HCT116 (cell line): ENCODE data around the gene INCENP. TPM values are rescaled to one million over a fixed set of nuclear protein-coding genes. Genes with fewer than 3 reads are reported as not detected.

Experiments
- ATAC-seq: fragments of 200-7000 bp; cut with Tn5 transposase; 2 replicates; pipeline ENCODE4 v1.9.1; 2020; ENCODE audit warnings: mild to moderate bottlenecking, moderate library complexity
- BruUV-seq: library from RNA; stranded (reverse); fragments of 400-500 nt; replicated peaks from 2 replicates; lab custom pipeline; 2021; lab: Mats Ljungman, UMichigan
- CTCF ChIA-PET: fragments of 300-600 bp; sonication (Branson Sonifier 250); formaldehyde crosslinking; loops from one replicate; lab custom pipeline; 2021; ENCODE audit warnings: antibody characterized with exemption; lab: Charles Lee
- POLR2A ChIA-PET: fragments of 300-600, 350-600 bp; sonication (Branson Sonifier 250); formaldehyde crosslinking; loops from one replicate; lab custom pipeline; 2021; ENCODE audit warnings: antibody characterized with exemption; lab: Charles Lee
- RAD21 ChIA-PET, 2 experiments: fragments of 300-600 bp; sonication (Branson Sonifier 250); formaldehyde crosslinking; loops; one replicate each; lab custom pipeline; 2023; ENCODE audit warnings: low total read pairs in 2 of 2; ENCODE audit not compliant: uncharacterized antibody in 2 of 2, unreplicated experiment in 2 of 2, low non-redundant PET in 1 of 2; lab: Charles Lee
- DNase-seq: peaks from one replicate; pipeline ENCODE4 v3.0.0-alpha.2; 2010; ENCODE audit warnings: low read depth, low spot score
- H2AFZ ChIP-seq: fragments of 200-600 bp; shearing (Covaris generic), sonication (generic); 2 replicates; pipeline ENCODE4 v1.6.1; 2017; ENCODE audit warnings: low read depth, mixed run types, mixed read lengths, antibody characterized with exemption, low read length; ENCODE audit not compliant: poor library complexity, severe bottlenecking
- H3K27ac ChIP-seq: 2 replicates; pipeline ENCODE4 v1.5.1; 2012; ENCODE audit warnings: low read depth, low read length
- H3K27me3 ChIP-seq: fragments of 200-600 bp; sonication (generic); 2 replicates; pipeline ENCODE4 v1.6.1; 2016; ENCODE audit warnings: mixed run types, low read length, mixed read lengths; ENCODE audit not compliant: insufficient read depth
- H3K36me3 ChIP-seq, 2 experiments: fragments of 200-500 bp in 1 of 2; fragments of 200-600 bp in 1 of 2; sonication (Bioruptor generic) in 1 of 2; sonication (generic) in 1 of 2; 2 replicates each; pipeline versions ENCODE4 v1.5.1 to v1.6.1; 2014 to 2016; ENCODE audit warnings: low read length in 2 of 2, inconsistent platforms in 1 of 2, mixed read lengths in 1 of 2, mixed run types in 1 of 2; ENCODE audit not compliant: insufficient read depth in 2 of 2, control insufficient read depth in 1 of 2
- H3K4me1 ChIP-seq, 2 experiments: fragments of 200-600 bp in 1 of 2; sonication (generic) in 1 of 2; 2 replicates each; pipeline versions ENCODE4 v1.5.1 to v1.6.1; 2012 to 2017; ENCODE audit warnings: low read length in 2 of 2, inconsistent platforms in 1 of 2, mild to moderate bottlenecking in 1 of 2, mixed read lengths in 1 of 2, mixed run types in 1 of 2, moderate library complexity in 1 of 2; ENCODE audit not compliant: insufficient read depth in 2 of 2, control insufficient read depth in 1 of 2
- H3K4me2 ChIP-seq: fragments of 200-600 bp; sonication (generic); 2 replicates; pipeline ENCODE4 v1.6.1; 2017; ENCODE audit warnings: mixed run types, low read length, mixed read lengths
- H3K4me3 ChIP-seq, 2 experiments: fragments of 200-600 bp in 1 of 2; sonication (generic) in 1 of 2; replicated peaks in 1 of 2; 2 replicates each; pipeline ENCODE4 v1.5.1; 2011 to 2016; ENCODE audit warnings: low read length in 2 of 2, control low read depth in 1 of 2, low read depth in 1 of 2, mild to moderate bottlenecking in 1 of 2, mixed read lengths in 1 of 2, mixed run types in 1 of 2
- H3K79me2 ChIP-seq: fragments of 200-600 bp; sonication (generic); 2 replicates; pipeline ENCODE4 v1.6.1; 2017; ENCODE audit warnings: mild to moderate bottlenecking, mixed run types, low read length, moderate library complexity, mixed read lengths; ENCODE audit not compliant: insufficient read depth
- H3K9ac ChIP-seq: fragments of 200-600 bp; sonication (generic); 2 replicates; pipeline ENCODE4 v1.6.1; 2016; ENCODE audit warnings: low read length, mixed read lengths
- H3K9me2 ChIP-seq: fragments of 200-600 bp; sonication (generic), shearing (Covaris generic); 2 replicates; pipeline ENCODE4 v1.6.1; 2017; ENCODE audit warnings: mixed run types, mild to moderate bottlenecking, moderate library complexity; ENCODE audit not compliant: insufficient read depth
- H3K9me3 ChIP-seq, 2 experiments: fragments of 200-500 bp in 1 of 2; fragments of 200-600 bp in 1 of 2; sonication (Bioruptor generic) in 1 of 2; sonication (generic) in 1 of 2; 2 replicates each; pipeline ENCODE4 v1.6.1; 2014 to 2017; ENCODE audit warnings: low read length in 2 of 2, mixed read lengths in 2 of 2, inconsistent platforms in 1 of 2, low read depth in 1 of 2, mild to moderate bottlenecking in 1 of 2, mixed run types in 1 of 2, moderate library complexity in 1 of 2; ENCODE audit not compliant: control insufficient read depth in 1 of 2, insufficient read depth in 1 of 2
- H4K20me1 ChIP-seq: fragments of 200-600 bp; sonication (generic), shearing (Covaris generic); 2 replicates; pipeline ENCODE4 v1.6.1; 2017; ENCODE audit warnings: mixed run types, mild to moderate bottlenecking, moderate library complexity; ENCODE audit not compliant: insufficient read depth
- ATF3 ChIP-seq: IDR thresholded peaks from 2 replicates; pipeline ENCODE4 v1.6.1; 2012
- CBX3 ChIP-seq: IDR thresholded peaks from 2 replicates; pipeline ENCODE4 v1.6.1; 2012; ENCODE audit warnings: low read depth
- CTCF ChIP-seq, 3 experiments: fragments of 200-600 bp in 1 of 3; sonication (generic) in 1 of 3; IDR thresholded peaks in 2 of 3; conservative IDR thresholded peaks in 1 of 3; 2 replicates each; pipeline ENCODE4 v1.5.1; 2012 to 2017; ENCODE audit warnings: low read depth in 2 of 3, low read length in 2 of 3, antibody characterized with exemption in 1 of 3, borderline replicate concordance in 1 of 3, control low read depth in 1 of 3, mild to moderate bottlenecking in 1 of 3, mixed read lengths in 1 of 3, mixed run types in 1 of 3, moderate library complexity in 1 of 3; ENCODE audit not compliant: insufficient read depth in 1 of 3
- ELF1 ChIP-seq: IDR thresholded peaks from 2 replicates; pipeline ENCODE4 v1.6.1; 2012; ENCODE audit warnings: low read depth, borderline replicate concordance
- EZH2 ChIP-seq: fragments of 200-600 bp; sonication (generic); IDR thresholded peaks from 2 replicates; pipeline ENCODE4 v1.6.1; 2017; ENCODE audit warnings: antibody characterized with exemption, mixed run types
- EZH2phosphoT487 ChIP-seq: fragments of 200-600 bp; IDR thresholded peaks from 2 replicates; pipeline ENCODE4 v1.6.1; 2018; ENCODE audit warnings: antibody characterized with exemption, borderline replicate concordance
- FOSL1 ChIP-seq: IDR thresholded peaks from 2 replicates; pipeline ENCODE4 v1.6.1; 2012; ENCODE audit warnings: low read depth
- JUND ChIP-seq: IDR thresholded peaks from 2 replicates; pipeline ENCODE4 v1.6.1; 2012
- MAX ChIP-seq: IDR thresholded peaks from 2 replicates; pipeline ENCODE4 v1.6.1; 2012
- POLR2A ChIP-seq: IDR thresholded peaks from 2 replicates; pipeline ENCODE4 v1.7.0; 2011; ENCODE audit warnings: borderline replicate concordance; ENCODE audit not compliant: insufficient read depth, insufficient read length; ENCODE audit errors: extremely low read depth
- POLR2AphosphoS5 ChIP-seq: IDR thresholded peaks from 2 replicates; pipeline ENCODE4 v1.6.1; 2011; ENCODE audit warnings: mild to moderate bottlenecking, low read depth, low read length, moderate library complexity
- RAD21 ChIP-seq: IDR thresholded peaks from 2 replicates; pipeline ENCODE4 v1.6.1; 2012; ENCODE audit warnings: low read depth, mild to moderate bottlenecking
- REST ChIP-seq: IDR thresholded peaks from 2 replicates; pipeline ENCODE4 v1.6.1; 2012; ENCODE audit warnings: low read depth
- SIN3A ChIP-seq: IDR thresholded peaks from 2 replicates; pipeline ENCODE4 v1.6.1; 2012; ENCODE audit warnings: low read depth
- SP1 ChIP-seq: IDR thresholded peaks from 2 replicates; pipeline ENCODE4 v1.6.1; 2012; ENCODE audit warnings: low read depth
- SRF ChIP-seq: IDR thresholded peaks from 2 replicates; pipeline ENCODE4 v1.6.1; 2012; ENCODE audit warnings: low read depth
- TCF7L2 ChIP-seq: IDR thresholded peaks from 2 replicates; pipeline ENCODE4 v1.7.0; 2011; ENCODE audit warnings: borderline replicate concordance, inconsistent platforms; ENCODE audit not compliant: insufficient read depth, insufficient read length; ENCODE audit errors: extremely low read depth
- ZBTB33 ChIP-seq: IDR thresholded peaks from 2 replicates; pipeline ENCODE4 v1.6.1; 2011; ENCODE audit warnings: mild to moderate bottlenecking, low read length, moderate library complexity; ENCODE audit not compliant: insufficient replicate concordance; ENCODE audit errors: extremely low read depth
- ZFX ChIP-seq: fragments of 450-650 bp; IDR thresholded peaks from 2 replicates; pipeline ENCODE4 v1.6.1; 2017
- ZNF274 ChIP-seq: fragments of 200-500 bp; sonication (Bioruptor generic); IDR thresholded peaks from 2 replicates; pipeline ENCODE4 v1.6.1; 2014; ENCODE audit warnings: mild to moderate bottlenecking, low read depth, low read length, inconsistent platforms
- intact Hi-C: fragments of 100-400 bp; cut with micrococcal nuclease; formaldehyde crosslinking; loops from 2 replicates; pipeline ENCODE4 v1.10.0; 2022
- total RNA-seq: library from RNA; stranded (reverse); gene quantifications from one replicate; pipeline ENCODE4 v1.2.1, GENCODE V29; 2021; ENCODE audit not compliant: unreplicated experiment

Gene INCENP
- total RNA-seq, 1 experiment from 2014 or later, result 118 TPM

- RAD21 ChIA-PET, result no interaction called here
- Histone ChIP-seq H3K9ac (no peak overlapping the region), H3K27me3 (no peaks in the 10 kb centered on the region), H3K4me3 (no peak overlapping the region), H3K9me2 (no peaks in the 10 kb centered on the region), H3K79me2 (peaks cover 100% of the 10 kb centered on the region), H2AFZ (no peak overlapping the region), H3K9me3 (no peaks in the 10 kb centered on the region), H4K20me1 (no peaks in the 10 kb centered on the region), H3K4me1 (peaks cover 9 to 12% of the 10 kb centered on the region in 2 experiments), H3K4me2 (no peak overlapping the region), H3K36me3 (peaks cover 21 to 45% of the 10 kb centered on the region in 2 experiments; a peak in 3 of 4 replicates), H3K27ac (no peak overlapping the region)
- ATAC-seq (no peak), DNase-seq (no peak)
- intact Hi-C loops, result no loop called here
- POLR2A ChIA-PET, result no interaction called here
- no peak for TF ChIP-seq SP1
- TF ChIP-seq SRF, result no peak
- no peak for TF ChIP-seq REST
- no peak for TF ChIP-seq RAD21
- no peak for TF ChIP-seq CBX3
- no peak for TF ChIP-seq TCF7L2
- TF ChIP-seq ZBTB33, result no peak
- TF ChIP-seq CTCF (IDR thresholded peaks at IDR 0.05 in 2 of 3, conservative IDR thresholded peaks at IDR 0.05 in 1 of 3; ENCODE audit: borderline replicate concordance in 1 of 3, insufficient read depth in 1 of 3, low read depth in 2 of 3, low read length in 2 of 3), result no peak
- no peak for TF ChIP-seq POLR2AphosphoS5
- TF ChIP-seq SIN3A, result no peak
- TF ChIP-seq ELF1, result no peak
- TF ChIP-seq FOSL1, result no peak
- no peak for TF ChIP-seq EZH2
- TF ChIP-seq ZFX, result no peak
- TF ChIP-seq POLR2A, result no peak
- no peak for TF ChIP-seq ATF3
- no peak for TF ChIP-seq EZH2phosphoT487
- no peak for TF ChIP-seq JUND
- no peak for TF ChIP-seq ZNF274
- no peak for TF ChIP-seq MAX
- CTCF ChIA-PET, result no interaction called here
- no TSS peak for BruUV-seq
These were observed 5.0 kb downstream of the INCENP start for GRCh38 chr11:62128835-62129234.
